Measurements from ENCODE around the gene IGFBPL1. TPM values are rescaled to one million over a fixed set of nuclear protein-coding genes. Genes with fewer than 3 reads are reported as not detected.
"Not testable (repeated sequence)": the region's sequence is repeated elsewhere in the genome, so short reads cannot be mapped to it uniquely, and the experiment has no call there.

Gene IGFBPL1
- total RNA-seq, 1 experiment from 2014 or later = 6.2 TPM

GRCh38 chr9:38380230-38380871 lies 43.9 kb downstream of the IGFBPL1 start:
- peak; percentile 61 for DNase-seq (ENCODE audit: low read depth)

- DNase-seq (ENCODE audit: low read depth) = not testable (repeated sequence)
These were observed 46.7 kb downstream of the IGFBPL1 start for GRCh38 chr9:38377336-38378083.

GRCh38 chr9:38376021-38376670 lies 48.1 kb downstream of the IGFBPL1 start:
- DNase-seq (ENCODE audit: low read depth) = no peak

- DNase-seq (ENCODE audit: low read depth) = no peak
These were observed 48.7 kb downstream of the IGFBPL1 start for GRCh38 chr9:38375572-38375963.

- DNase-seq (ENCODE audit: low read depth) = no peak
These were observed 49.2 kb downstream of the IGFBPL1 start for GRCh38 chr9:38374847-38375571.

GRCh38 chr9:38373679-38374078 lies 50.6 kb downstream of the IGFBPL1 start:
- DNase-seq (ENCODE audit: low read depth) = no peak

GRCh38 chr9:38372762-38373619 lies 51.3 kb downstream of the IGFBPL1 start:
- no peak for DNase-seq (ENCODE audit: low read depth)

GRCh38 chr9:38371495-38371894 lies 52.8 kb downstream of the IGFBPL1 start:
- no peak for DNase-seq (ENCODE audit: low read depth)

- DNase-seq (ENCODE audit: low read depth) = no peak
These were observed 54.1 kb downstream of the IGFBPL1 start for GRCh38 chr9:38370176-38370575.

GRCh38 chr9:38368731-38369130 lies 55.5 kb downstream of the IGFBPL1 start:
- no peak for DNase-seq (ENCODE audit: low read depth)

GRCh38 chr9:38367898-38368297 lies 56.4 kb downstream of the IGFBPL1 start:
- no peak for DNase-seq (ENCODE audit: low read depth)

GRCh38 chr9:38363589-38363925 lies 60.7 kb downstream of the IGFBPL1 start:
- no peak for DNase-seq (ENCODE audit: low read depth)

- peak; percentile 81 for DNase-seq (ENCODE audit: low read depth)
These were observed 61.2 kb downstream of the IGFBPL1 start for GRCh38 chr9:38362852-38363588.

GRCh38 chr9:38361473-38361850 lies 62.8 kb downstream of the IGFBPL1 start:
- no peak for DNase-seq (ENCODE audit: low read depth)

- DNase-seq (ENCODE audit: low read depth) = no peak
These were observed 63.3 kb downstream of the IGFBPL1 start for GRCh38 chr9:38360839-38361472.

- peak; percentile 67 for DNase-seq (ENCODE audit: low read depth)
These were observed 64.4 kb downstream of the IGFBPL1 start for GRCh38 chr9:38359689-38360385.

- no peak for DNase-seq (ENCODE audit: low read depth)
These were observed 65.0 kb downstream of the IGFBPL1 start for GRCh38 chr9:38359297-38359653.

- peak; percentile 43 for DNase-seq (ENCODE audit: low read depth)
These were observed 65.6 kb downstream of the IGFBPL1 start for GRCh38 chr9:38358390-38359296.

Data from LHCN-M2 (cell line).